Vagina (tissue), 2 donors: Measurements from ENCODE around the gene THYN1.

Experiments
- POLR2A ChIP-seq, 2 donors: fragments of 450-650 bp; IDR thresholded peaks; one replicate each; pipeline ENCODE4 v1.6.1; 2017; ENCODE audit warnings: antibody characterized with exemption in 2 of 2, mild to moderate bottlenecking in 2 of 2, moderate library complexity in 2 of 2
- POLR2AphosphoS5 ChIP-seq, 2 donors: sonication (generic); formaldehyde crosslinking; IDR thresholded peaks; one replicate each; pipeline ENCODE4 v1.9.0; 2017; ENCODE audit warnings: antibody characterized with exemption in 2 of 2, mild to moderate bottlenecking in 2 of 2, low read depth in 1 of 2; ENCODE audit not compliant: insufficient read depth in 1 of 2
- TF ChIP-seq, protein P1 (sequence below), 3 experiments: fragments of 450-650 bp in 2 of 3; fragments of 200-600 bp in 1 of 3; sonication (generic) in 1 of 3; IDR thresholded peaks; one replicate each; pipeline ENCODE4 v1.5.1; 2017 to 2019; ENCODE audit warnings: antibody characterized with exemption in 3 of 3, mild to moderate bottlenecking in 2 of 3, moderate library complexity in 2 of 3

DNA sequence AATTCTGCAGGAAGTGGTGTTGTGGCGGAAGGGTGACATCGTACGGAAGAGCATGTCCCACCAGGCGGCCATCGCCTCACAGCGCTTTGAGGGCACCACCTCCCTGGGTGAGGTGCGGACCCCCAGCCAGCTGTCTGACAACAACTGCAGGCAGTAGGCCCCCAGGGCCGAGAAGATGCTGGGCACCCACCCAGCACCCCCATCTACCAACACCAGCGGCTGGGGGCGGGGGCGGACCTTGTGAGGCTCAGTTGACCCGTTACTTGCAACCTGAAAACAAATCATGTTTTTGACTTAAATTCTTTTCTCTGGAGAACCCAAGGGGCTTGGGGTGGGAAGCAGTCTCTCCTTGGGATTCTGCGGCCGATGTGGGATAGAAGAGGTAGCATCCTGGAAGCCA lies 7.7 kb downstream of the THYN1 start:
- TF ChIP-seq, protein P1, sequence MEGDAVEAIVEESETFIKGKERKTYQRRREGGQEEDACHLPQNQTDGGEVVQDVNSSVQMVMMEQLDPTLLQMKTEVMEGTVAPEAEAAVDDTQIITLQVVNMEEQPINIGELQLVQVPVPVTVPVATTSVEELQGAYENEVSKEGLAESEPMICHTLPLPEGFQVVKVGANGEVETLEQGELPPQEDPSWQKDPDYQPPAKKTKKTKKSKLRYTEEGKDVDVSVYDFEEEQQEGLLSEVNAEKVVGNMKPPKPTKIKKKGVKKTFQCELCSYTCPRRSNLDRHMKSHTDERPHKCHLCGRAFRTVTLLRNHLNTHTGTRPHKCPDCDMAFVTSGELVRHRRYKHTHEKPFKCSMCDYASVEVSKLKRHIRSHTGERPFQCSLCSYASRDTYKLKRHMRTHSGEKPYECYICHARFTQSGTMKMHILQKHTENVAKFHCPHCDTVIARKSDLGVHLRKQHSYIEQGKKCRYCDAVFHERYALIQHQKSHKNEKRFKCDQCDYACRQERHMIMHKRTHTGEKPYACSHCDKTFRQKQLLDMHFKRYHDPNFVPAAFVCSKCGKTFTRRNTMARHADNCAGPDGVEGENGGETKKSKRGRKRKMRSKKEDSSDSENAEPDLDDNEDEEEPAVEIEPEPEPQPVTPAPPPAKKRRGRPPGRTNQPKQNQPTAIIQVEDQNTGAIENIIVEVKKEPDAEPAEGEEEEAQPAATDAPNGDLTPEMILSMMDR (IDR thresholded peaks at IDR 0.05) = no peak
- TF ChIP-seq POLR2AphosphoS5 (IDR thresholded peaks at IDR 0.05; ENCODE audit: insufficient read depth in 1 of 2, low read depth in 1 of 2) (no peak), POLR2A (IDR thresholded peaks at IDR 0.05) (no peak)
